ENCODE results near the gene FAM53A. TPM values are rescaled to one million over a fixed set of nuclear protein-coding genes. Genes with fewer than 3 reads are reported as not detected.

Gene FAM53A
- total and polyA plus RNA-seq, 10 of the 15 experiments (the other 5 are each of a cell fraction or from before 2014, with no cell fraction given), result 0.02 to 0.87 (median 0.38) TPM; not detected in 2

- in situ Hi-C loops (cut with MboI), result no loop called here
- no TSS peak for BruUV-seq (replicated peaks)
- peak; percentile 86 for ATAC-seq
- SMC1A ChIA-PET (ENCODE audit: uncharacterized antibody, unreplicated experiment), result interaction anchor here (0.7 to 11.0 kb wide), 4 partner anchors 9 to 28 kb away, joined by 3 to 132 read pairs (median 18); partner anchors contain the start of gene SLBP
- Histone ChIP-seq H3K79me2 (ENCODE audit: control insufficient read depth, insufficient read depth, low read length) (peaks cover 66% of the 10 kb centered on the region), H3K36me3 (ENCODE audit: control insufficient read depth in 2 of 2, insufficient read depth in 2 of 2, low read length in 1 of 2) (peaks cover 11 to 18% of the 10 kb centered on the region in 2 experiments; a peak in 3 of 4 replicates), H3K27ac (ENCODE audit: control insufficient read depth, insufficient read depth) (peak within 1 kb of the TSS; percentile 81), H3K9ac (ENCODE audit: control insufficient read depth, insufficient read depth, low read length) (peak within 1 kb of the TSS; percentile 91), H2AFZ (ENCODE audit: control insufficient read depth, low read depth, low read length) (peak within 1 kb of the TSS; percentile 87), H3K27me3 (replicated peaks in 1 of 2; ENCODE audit: control insufficient read depth in 2 of 2, insufficient read depth in 2 of 2, low read length in 1 of 2) (no peaks in the 10 kb centered on the region), H3K4me3 (peak within 1 kb of the TSS; percentile 94), H4K20me1 (ENCODE audit: control insufficient read depth, insufficient read depth) (peaks cover 4% of the 10 kb centered on the region), H3K9me3 (replicated peaks; ENCODE audit: control insufficient read depth, insufficient read depth, low read length) (no peaks in the 10 kb centered on the region), H3K4me1 (ENCODE audit: control insufficient read depth, insufficient read depth, low read length) (peaks cover 30% of the 10 kb centered on the region), H3K4me2 (ENCODE audit: control insufficient read depth, insufficient read depth) (peak within 1 kb of the TSS; percentile 99)
- FAIRE-seq, result peak; percentile 84
- POLR2A ChIA-PET, result interaction anchor here (0.7 to 3.8 kb wide), 9 partner anchors 8 to 133 kb away, joined by 3 to 34 read pairs (median 4); partner anchors contain the start of gene SLBP
- intact Hi-C loops (cut with micrococcal nuclease; ENCODE audit: unreplicated experiment), result loop anchor here (1.0 kb wide), 1 partner anchor 9 kb away; the partner anchor contains the start of gene SLBP
- CTCF ChIA-PET, result interaction anchor here (0.6 to 15.5 kb wide), 3 partner anchors 27 to 178 kb away, joined by 3 to 317 read pairs (median 3); no protein-coding TSS in a partner anchor
- WGBS (ENCODE audit: insufficient coverage, insufficient replicate concordance, low lambda C conversion rate, missing lambda C conversion rate), result under 1% methylated on average over 38 of the region's 83 CpGs
- RAD21 ChIA-PET (ENCODE audit: unreplicated experiment), result interaction anchor here (0.8 to 3.3 kb wide), 3 partner anchors 11 to 28 kb away, joined by 3 to 32 read pairs (median 3); no protein-coding TSS in a partner anchor
- peak; percentile 77 for DNase-seq (ENCODE audit: low read depth, low spot score)
- TF ChIP-seq CREM (IDR thresholded peaks at IDR 0.05; ENCODE audit: low read depth) (peak; percentile 90), CUX1 (IDR thresholded peaks at IDR 0.05; ENCODE audit: insufficient replicate concordance, low read depth, low read length) (no peak), RCOR1 (conservative IDR thresholded peaks at IDR 0.05; ENCODE audit: low read depth, low read length) (0 out of 2 replicates have a peak, but pooled peaks have one; percentile 50), PRDM15 (CRISPR knock-in tag; IDR thresholded peaks at IDR 0.05) (no peak), HCFC1 (IDR thresholded peaks at IDR 0.05; ENCODE audit: low read length) (peak; percentile 82), CHD2 (IDR thresholded peaks at IDR 0.05; ENCODE audit: borderline replicate concordance, low read depth, low read length) (peak; percentile 59; the same call in 1 of the 2 replicates), STAT1 (conservative IDR thresholded peaks at IDR 0.05) (no peak), NFXL1 (IDR thresholded peaks at IDR 0.05; ENCODE audit: borderline replicate concordance) (no peak), JUND (IDR thresholded peaks at IDR 0.05; ENCODE audit: low read depth, low read length) (no peak), NR2C2 (IDR thresholded peaks at IDR 0.05; ENCODE audit: borderline replicate concordance, control insufficient read depth, insufficient read length, low read depth) (no peak), MAX (IDR thresholded peaks at IDR 0.05; ENCODE audit: low read depth, low read length) (peak; percentile 51; the same call in 1 of the 2 replicates), JUNB (IDR thresholded peaks at IDR 0.05) (no peak)
Measured at GRCh38 chr4:1721003-1721665, 37.0 kb upstream of the FAM53A start, which contains the start of the genes TACC3 and TMEM129. TSS of gene TACC3 (plus strand) at chr4:1721521. CDS start at chr4:1723422, 1,901 bp downstream. TSS of gene TMEM129 (minus strand) at chr4:1721323. CDS start at chr4:1720837, 486 bp downstream.

All from GM12878 (cell line).